Superior temporal gyrus (tissue), 1 donor: ENCODE results near the gene CARS1.

ENCODE experiments used
- DNase-seq: peaks from one replicate; pipeline ENCODE4 v3.0.0-alpha.2; 2016; ENCODE audit errors: extremely low spot score

Gene CARS1

GRCh38 chr11:3057069-3057963, at the start of gene CARS1:
Gene CARS1 (minus strand): TSS chr11:3057423. CDS start chr11:3057367, 56 bp downstream.
- DNase-seq = peak; percentile 94

- no peak for DNase-seq
These were observed 48.8 kb upstream of the CARS1 start for GRCh38 chr11:3105791-3106735.

GRCh38 chr11:3104961-3105790, 48.0 kb upstream of the CARS1 start:
- DNase-seq = no peak

- no peak for DNase-seq
These were observed 47.0 kb upstream of the CARS1 start for GRCh38 chr11:3104051-3104714.

GRCh38 chr11:3103076-3103475, 45.9 kb upstream of the CARS1 start:
- DNase-seq = no peak

GRCh38 chr11:3102641-3102921, 45.4 kb upstream of the CARS1 start:
- DNase-seq = no peak

- no peak for DNase-seq
These were observed 44.9 kb upstream of the CARS1 start for GRCh38 chr11:3101921-3102640.

- no peak for DNase-seq
These were observed 42.0 kb upstream of the CARS1 start for GRCh38 chr11:3099178-3099577.

- DNase-seq = no peak
These were observed 39.8 kb upstream of the CARS1 start for GRCh38 chr11:3096909-3097530.

- no peak for DNase-seq
These were observed 38.6 kb upstream of the CARS1 start for GRCh38 chr11:3095712-3096361.

GRCh38 chr11:3094223-3094824, 37.1 kb upstream of the CARS1 start:
- no peak for DNase-seq

GRCh38 chr11:3093281-3094191, 36.3 kb upstream of the CARS1 start:
- no peak for DNase-seq

GRCh38 chr11:3092603-3093141, 35.4 kb upstream of the CARS1 start:
- no peak for DNase-seq

- DNase-seq = peak; percentile 71
These were observed 34.8 kb upstream of the CARS1 start for GRCh38 chr11:3091846-3092602.

- no peak for DNase-seq
These were observed 34.0 kb upstream of the CARS1 start for GRCh38 chr11:3091081-3091845.
